ENCODE data around the gene VDR. TPM values are rescaled to one million over a fixed set of nuclear protein-coding genes. Genes with fewer than 3 reads are reported as not detected.

VDR gene
- total RNA-seq, 1 experiment from 2014 or later, result 9.5 TPM

DNA sequence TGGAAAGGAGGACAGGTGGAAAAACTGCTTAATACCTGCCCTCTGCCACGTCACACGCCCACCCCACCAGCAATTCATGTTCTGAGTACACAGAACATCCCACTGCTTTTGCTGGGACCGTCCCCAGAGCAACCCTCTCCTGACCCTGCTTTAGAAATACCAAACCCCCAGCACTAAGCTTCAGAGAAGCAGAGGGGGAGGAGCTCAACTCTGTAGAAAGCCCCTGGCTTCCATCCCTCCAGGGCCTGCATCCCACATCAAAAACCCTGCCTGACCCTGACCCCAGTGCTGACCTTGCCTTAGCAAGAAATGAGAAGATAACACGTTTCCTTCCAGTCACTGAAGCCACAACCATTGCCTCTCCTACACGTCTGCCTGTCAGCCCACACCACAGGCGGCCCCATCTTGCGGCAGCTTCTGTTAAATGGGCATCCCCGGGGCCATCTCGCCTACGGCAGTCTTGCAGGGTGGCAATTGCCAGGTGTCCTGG lies 19.7 kb downstream of the VDR start:
- no peak overlapping the region for H3K4me2 ChIP-seq (ENCODE audit: low read length)
- no peak overlapping the region for H3K27ac ChIP-seq (ENCODE audit: low read depth, low read length)
- no peaks in the 10 kb centered on the region for H3K9me3 ChIP-seq (ENCODE audit: control insufficient read depth in 1 of 2, insufficient read depth in 1 of 2, low read depth in 1 of 2, low read length in 2 of 2)
- BruUV-seq (replicated peaks), result no TSS peak
- no peaks in the 10 kb centered on the region for H3K79me2 ChIP-seq (ENCODE audit: insufficient read depth, low read length)
- H3K36me3 ChIP-seq (ENCODE audit: control insufficient read depth in 1 of 2, insufficient read depth in 2 of 2, low read length in 2 of 2), result no peaks in the 10 kb centered on the region
- no peak overlapping the region for H3K4me3 ChIP-seq (replicated peaks in 1 of 2; ENCODE audit: low read depth in 1 of 2, low read length in 2 of 2)
- ChIA-PET RAD21 (ENCODE audit: low non-redundant PET in 1 of 2, low total read pairs in 2 of 2, uncharacterized antibody in 2 of 2, unreplicated experiment in 2 of 2) (no interaction called here), POLR2A (no interaction called here), CTCF (no interaction called here)
- TF ChIP-seq JUND (IDR thresholded peaks at IDR 0.05), result no peak
- TF ChIP-seq CEBPB (IDR thresholded peaks at IDR 0.05; ENCODE audit: low read depth), result no peak
- TF ChIP-seq CBX3 (IDR thresholded peaks at IDR 0.05; ENCODE audit: low read depth), result no peak
- TF ChIP-seq SRF (IDR thresholded peaks at IDR 0.05; ENCODE audit: low read depth), result no peak
- TF ChIP-seq, protein P1, sequence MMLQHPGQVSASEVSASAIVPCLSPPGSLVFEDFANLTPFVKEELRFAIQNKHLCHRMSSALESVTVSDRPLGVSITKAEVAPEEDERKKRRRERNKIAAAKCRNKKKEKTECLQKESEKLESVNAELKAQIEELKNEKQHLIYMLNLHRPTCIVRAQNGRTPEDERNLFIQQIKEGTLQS (IDR thresholded peaks at IDR 0.05), result no peak
- TF ChIP-seq, protein P2, sequence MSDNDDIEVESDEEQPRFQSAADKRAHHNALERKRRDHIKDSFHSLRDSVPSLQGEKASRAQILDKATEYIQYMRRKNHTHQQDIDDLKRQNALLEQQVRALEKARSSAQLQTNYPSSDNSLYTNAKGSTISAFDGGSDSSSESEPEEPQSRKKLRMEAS (IDR thresholded peaks at IDR 0.05), result no peak
- TF ChIP-seq ZNF274 (IDR thresholded peaks at IDR 0.05; ENCODE audit: low read depth, low read length), result no peak
- TF ChIP-seq ZFX (IDR thresholded peaks at IDR 0.05), result no peak
- TF ChIP-seq TCF7L2 (IDR thresholded peaks at IDR 0.05; ENCODE audit: borderline replicate concordance, extremely low read depth, insufficient read depth, insufficient read length), result no peak
- no peak for TF ChIP-seq EZH2phosphoT487 (IDR thresholded peaks at IDR 0.05; ENCODE audit: borderline replicate concordance)
- TF ChIP-seq POLR2A (IDR thresholded peaks at IDR 0.05; ENCODE audit: borderline replicate concordance, extremely low read depth, insufficient read depth, insufficient read length), result no peak
- no peak for TF ChIP-seq YY1 (IDR thresholded peaks at IDR 0.05; ENCODE audit: extremely low read depth, insufficient replicate concordance, low read depth, low read length)
- no peak for TF ChIP-seq EZH2 (IDR thresholded peaks at IDR 0.05)
- TF ChIP-seq POLR2AphosphoS5 (IDR thresholded peaks at IDR 0.05; ENCODE audit: low read depth, low read length), result no peak
- TF ChIP-seq EGR1 (IDR thresholded peaks at IDR 0.05; ENCODE audit: low read depth), result no peak
- H2AFZ ChIP-seq (ENCODE audit: low read depth, low read length, poor library complexity, severe bottlenecking), result no peak overlapping the region
- no peak overlapping the region for H3K9ac ChIP-seq (ENCODE audit: low read length)
- DNase-seq (ENCODE audit: low read depth, low spot score), result no peak
- H3K4me1 ChIP-seq (ENCODE audit: control insufficient read depth in 1 of 2, insufficient read depth in 2 of 2, low read length in 2 of 2), result peaks cover 9 to 21% of the 10 kb centered on the region in 2 experiments; a peak in 3 of 4 replicates
- no peak for ATAC-seq
- intact Hi-C loops (cut with micrococcal nuclease), result no loop called here
- H3K27me3 ChIP-seq (ENCODE audit: insufficient read depth, low read length), result no peaks in the 10 kb centered on the region
- H3K9me2 ChIP-seq (ENCODE audit: insufficient read depth), result no peaks in the 10 kb centered on the region
- H4K20me1 ChIP-seq (ENCODE audit: insufficient read depth), result no peaks in the 10 kb centered on the region

Measured in HCT116 (cell line).